Measurements from ENCODE around the gene MRPL10. TPM values are rescaled to one million over a fixed set of nuclear protein-coding genes. Genes with fewer than 3 reads are reported as not detected.
A peak's percentile ranks its signal among the peaks of the same experiment; 100 is the strongest.

The MRPL10 gene
- total and polyA plus RNA-seq, 10 of the 15 experiments (the other 5 are each of a cell fraction or from before 2014, with no cell fraction given) = 18.9 to 61.9 (median 47.3) TPM

DNA sequence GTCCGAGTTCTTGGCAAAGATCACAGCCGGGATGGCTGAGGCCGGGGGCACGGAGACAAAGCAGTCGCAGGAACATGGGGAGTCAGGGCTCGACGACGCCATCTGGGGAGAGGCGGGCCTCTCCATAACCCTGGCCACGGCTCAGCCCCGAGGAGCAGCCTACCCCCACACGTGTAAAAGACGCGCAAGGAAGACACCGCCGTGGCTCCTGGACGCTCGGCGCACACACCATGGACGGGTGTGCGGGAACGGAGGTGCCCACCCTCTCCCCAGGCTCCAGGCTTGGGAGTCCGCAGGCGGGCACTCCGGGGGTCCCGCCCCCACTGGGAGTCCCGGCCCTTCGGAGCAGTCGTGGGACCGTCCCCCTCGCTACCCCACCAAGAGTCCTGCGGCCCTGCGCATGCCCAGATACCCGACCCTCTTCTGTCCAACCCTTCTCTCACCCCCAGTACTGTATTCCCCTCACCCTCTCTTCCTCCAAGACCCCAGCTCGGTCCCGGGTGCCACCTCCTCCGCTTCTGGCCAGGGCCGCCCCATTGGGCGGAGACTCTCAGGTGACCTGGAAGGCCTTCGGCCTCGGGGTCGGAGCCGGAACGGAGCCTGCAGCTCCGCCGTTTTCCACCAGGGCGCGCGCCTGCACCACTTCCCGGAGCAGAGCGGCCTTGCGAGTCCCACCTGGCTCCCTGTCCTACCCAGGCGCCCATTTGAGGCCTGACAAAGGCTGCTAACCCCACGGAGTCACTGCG, 9.6 kb upstream of the MRPL10 start, which contains the start of gene SCRN2:
TSS of gene SCRN2 (minus strand) at position 532 of the 746 bp plus-strand sequence. CDS start at position 102, 430 bp downstream.
- RAD21 ChIA-PET (ENCODE audit: unreplicated experiment) = interaction anchor here (0.9 to 7.7 kb wide), 14 partner anchors 10 to 191 kb away, joined by 3 to 206 read pairs (median 4); partner anchors contain the start of genes CDK5RAP3, KPNB1, PNPO and SP2
- peak within 1 kb of the TSS; percentile 74 for H3K4me3 ChIP-seq
- BruUV-seq (replicated peaks) = TSS peak; percentile 92
- H3K9me3 ChIP-seq (replicated peaks; ENCODE audit: control insufficient read depth, insufficient read depth, low read length) = no peaks in the 10 kb centered on the region
- under 1% methylated on average over 54 of the region's 55 CpGs for WGBS (ENCODE audit: insufficient coverage, insufficient replicate concordance, low lambda C conversion rate, missing lambda C conversion rate)
- in situ Hi-C loops (cut with MboI) (loop anchor here (5.0 to 10.0 kb wide), 3 partner anchors 51 to 784 kb away; partner anchors contain the start of gene HOXB9), intact Hi-C loops (cut with micrococcal nuclease; ENCODE audit: unreplicated experiment) (loop anchor here (1.0 to 2.0 kb wide), 4 partner anchors 49 to 177 kb away; partner anchors contain the start of gene PNPO)
- no peaks in the 10 kb centered on the region for H3K36me3 ChIP-seq (ENCODE audit: control insufficient read depth in 2 of 2, insufficient read depth in 2 of 2, low read length in 1 of 2)
- CTCF ChIA-PET = interaction anchor here (0.5 to 12.4 kb wide), 35 partner anchors 10 to 607 kb away, joined by 3 to 502 read pairs (median 4); partner anchors contain the start of genes CDK5RAP3, LRRC46, MRPL10 and OSBPL7
- H3K79me2 ChIP-seq (ENCODE audit: control insufficient read depth, insufficient read depth, low read length) = no peaks in the 10 kb centered on the region
- POLR2A ChIA-PET = interaction anchor here (0.6 to 1.9 kb wide), 8 partner anchors 10 to 130 kb away, joined by 3 to 12 read pairs (median 4); partner anchors contain the start of genes CDK5RAP3, LRRC46, MRPL10 and OSBPL7
- H2AFZ ChIP-seq (ENCODE audit: control insufficient read depth, low read depth, low read length) = peak within 1 kb of the TSS; percentile 91
- peak within 1 kb of the TSS; percentile 74 for H3K9ac ChIP-seq (ENCODE audit: control insufficient read depth, insufficient read depth, low read length)
- peaks cover 22% of the 10 kb centered on the region for H3K4me1 ChIP-seq (ENCODE audit: control insufficient read depth, insufficient read depth, low read length)
- DNase-seq (ENCODE audit: low read depth, low spot score) = peak; percentile 60
- H3K4me2 ChIP-seq (ENCODE audit: control insufficient read depth, insufficient read depth) = peak within 1 kb of the TSS; percentile 72
- peak within 1 kb of the TSS; percentile 17; the same call in 1 of the 2 replicates for H3K27ac ChIP-seq (ENCODE audit: control insufficient read depth, insufficient read depth)
- H4K20me1 ChIP-seq (ENCODE audit: control insufficient read depth, insufficient read depth) = no peaks in the 10 kb centered on the region
- SMC1A ChIA-PET (ENCODE audit: uncharacterized antibody, unreplicated experiment) = interaction anchor here (0.8 to 13.1 kb wide), 12 partner anchors 9 to 180 kb away, joined by 3 to 231 read pairs (median 7); partner anchors contain the start of genes CDK5RAP3, PNPO and SP2
- peak; percentile 94 for ATAC-seq
- peaks cover 0 to under 1% of the 10 kb centered on the region in 2 experiments; a peak in 2 of 4 replicates for H3K27me3 ChIP-seq (replicated peaks in 1 of 2; ENCODE audit: control insufficient read depth in 2 of 2, insufficient read depth in 2 of 2, low read length in 1 of 2)
- peak; percentile 90 for FAIRE-seq
- TF ChIP-seq CHD4 (IDR thresholded peaks at IDR 0.05) (no peak), POLR2AphosphoS5 (IDR thresholded peaks at IDR 0.05; ENCODE audit: low read length) (0 out of 2 replicates have a peak, but pooled peaks have one; percentile 25), IRF4 (IDR thresholded peaks at IDR 0.05; ENCODE audit: low read depth, low read length) (no peak), FOXK2 (IDR thresholded peaks at IDR 0.05) (no peak), PAX5 (IDR thresholded peaks at IDR 0.05; ENCODE audit: borderline replicate concordance, low read depth, low read length) (peak; percentile 35; the same call in 1 of the 2 replicates), MYB (IDR thresholded peaks at IDR 0.05; ENCODE audit: borderline replicate concordance, low read depth, low read length) (no peak), GATAD2B (conservative IDR thresholded peaks at IDR 0.05; ENCODE audit: low read depth) (peak; percentile 85), CREM (IDR thresholded peaks at IDR 0.05; ENCODE audit: low read depth) (no peak), ETV6 (conservative IDR thresholded peaks at IDR 0.05 in 1 of 2, IDR thresholded peaks at IDR 0.05 in 1 of 2; ENCODE audit: borderline replicate concordance in 1 of 2, low read depth in 1 of 2) (no peak), PML (IDR thresholded peaks at IDR 0.05; ENCODE audit: low read length) (no peak), CREB1 (IDR thresholded peaks at IDR 0.05; ENCODE audit: low read depth) (0 out of 2 replicates have a peak, but pooled peaks have one; percentile 26), JUND (IDR thresholded peaks at IDR 0.05; ENCODE audit: low read depth, low read length) (no peak), NFYA (IDR thresholded peaks at IDR 0.05; ENCODE audit: borderline replicate concordance, low read depth, low read length) (no peak), BACH1 (IDR thresholded peaks at IDR 0.05; ENCODE audit: borderline replicate concordance) (no peak), RBBP5 (conservative IDR thresholded peaks at IDR 0.05) (no peak), ZBED1 (IDR thresholded peaks at IDR 0.05; ENCODE audit: borderline replicate concordance) (no peak), STAT1 (conservative IDR thresholded peaks at IDR 0.05) (no peak)
- TF ChIP-seq, protein P1, sequence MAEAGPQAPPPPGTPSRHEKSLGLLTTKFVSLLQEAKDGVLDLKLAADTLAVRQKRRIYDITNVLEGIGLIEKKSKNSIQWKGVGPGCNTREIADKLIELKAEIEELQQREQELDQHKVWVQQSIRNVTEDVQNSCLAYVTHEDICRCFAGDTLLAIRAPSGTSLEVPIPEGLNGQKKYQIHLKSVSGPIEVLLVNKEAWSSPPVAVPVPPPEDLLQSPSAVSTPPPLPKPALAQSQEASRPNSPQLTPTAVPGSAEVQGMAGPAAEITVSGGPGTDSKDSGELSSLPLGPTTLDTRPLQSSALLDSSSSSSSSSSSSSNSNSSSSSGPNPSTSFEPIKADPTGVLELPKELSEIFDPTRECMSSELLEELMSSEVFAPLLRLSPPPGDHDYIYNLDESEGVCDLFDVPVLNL (IDR thresholded peaks at IDR 0.05; ENCODE audit: low read depth, low read length) = no peak
- TF ChIP-seq, protein P2, sequence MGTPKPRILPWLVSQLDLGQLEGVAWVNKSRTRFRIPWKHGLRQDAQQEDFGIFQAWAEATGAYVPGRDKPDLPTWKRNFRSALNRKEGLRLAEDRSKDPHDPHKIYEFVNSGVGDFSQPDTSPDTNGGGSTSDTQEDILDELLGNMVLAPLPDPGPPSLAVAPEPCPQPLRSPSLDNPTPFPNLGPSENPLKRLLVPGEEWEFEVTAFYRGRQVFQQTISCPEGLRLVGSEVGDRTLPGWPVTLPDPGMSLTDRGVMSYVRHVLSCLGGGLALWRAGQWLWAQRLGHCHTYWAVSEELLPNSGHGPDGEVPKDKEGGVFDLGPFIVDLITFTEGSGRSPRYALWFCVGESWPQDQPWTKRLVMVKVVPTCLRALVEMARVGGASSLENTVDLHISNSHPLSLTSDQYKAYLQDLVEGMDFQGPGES (IDR thresholded peaks at IDR 0.05) = no peak
- TF ChIP-seq, protein P3, sequence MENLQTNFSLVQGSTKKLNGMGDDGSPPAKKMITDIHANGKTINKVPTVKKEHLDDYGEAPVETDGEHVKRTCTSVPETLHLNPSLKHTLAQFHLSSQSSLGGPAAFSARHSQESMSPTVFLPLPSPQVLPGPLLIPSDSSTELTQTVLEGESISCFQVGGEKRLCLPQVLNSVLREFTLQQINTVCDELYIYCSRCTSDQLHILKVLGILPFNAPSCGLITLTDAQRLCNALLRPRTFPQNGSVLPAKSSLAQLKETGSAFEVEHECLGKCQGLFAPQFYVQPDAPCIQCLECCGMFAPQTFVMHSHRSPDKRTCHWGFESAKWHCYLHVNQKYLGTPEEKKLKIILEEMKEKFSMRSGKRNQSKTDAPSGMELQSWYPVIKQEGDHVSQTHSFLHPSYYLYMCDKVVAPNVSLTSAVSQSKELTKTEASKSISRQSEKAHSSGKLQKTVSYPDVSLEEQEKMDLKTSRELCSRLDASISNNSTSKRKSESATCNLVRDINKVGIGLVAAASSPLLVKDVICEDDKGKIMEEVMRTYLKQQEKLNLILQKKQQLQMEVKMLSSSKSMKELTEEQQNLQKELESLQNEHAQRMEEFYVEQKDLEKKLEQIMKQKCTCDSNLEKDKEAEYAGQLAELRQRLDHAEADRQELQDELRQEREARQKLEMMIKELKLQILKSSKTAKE (IDR thresholded peaks at IDR 0.05; ENCODE audit: low read depth, poor library complexity, severe bottlenecking) = no peak
